ENCODE measurements around the gene TNFAIP3.

DNA sequence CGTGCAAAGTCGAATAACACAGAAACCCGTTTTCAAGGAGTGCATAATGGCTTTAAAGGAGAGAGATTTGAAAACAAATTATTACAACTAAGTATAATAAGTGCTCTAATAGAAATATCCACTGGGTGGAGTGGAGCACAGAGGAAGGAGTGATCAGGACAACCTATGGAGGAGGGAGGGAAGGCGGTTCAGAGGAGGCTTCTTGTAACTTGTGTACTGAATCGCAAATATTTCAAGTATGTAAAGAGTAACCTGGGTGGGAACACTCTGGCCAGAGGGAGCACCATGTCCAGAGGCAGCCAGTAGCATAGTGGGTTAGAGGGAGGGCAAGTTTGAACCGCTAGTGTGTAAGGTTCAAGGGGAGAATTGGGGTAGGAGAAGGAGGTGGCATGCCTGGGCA, 21.6 kb upstream of the TNFAIP3 start:
- TF ChIP-seq EZH2 (IDR thresholded peaks at IDR 0.05; ENCODE audit: borderline replicate concordance, low read depth, low read length, severe bottlenecking), result no peak
- TF ChIP-seq, protein P1, sequence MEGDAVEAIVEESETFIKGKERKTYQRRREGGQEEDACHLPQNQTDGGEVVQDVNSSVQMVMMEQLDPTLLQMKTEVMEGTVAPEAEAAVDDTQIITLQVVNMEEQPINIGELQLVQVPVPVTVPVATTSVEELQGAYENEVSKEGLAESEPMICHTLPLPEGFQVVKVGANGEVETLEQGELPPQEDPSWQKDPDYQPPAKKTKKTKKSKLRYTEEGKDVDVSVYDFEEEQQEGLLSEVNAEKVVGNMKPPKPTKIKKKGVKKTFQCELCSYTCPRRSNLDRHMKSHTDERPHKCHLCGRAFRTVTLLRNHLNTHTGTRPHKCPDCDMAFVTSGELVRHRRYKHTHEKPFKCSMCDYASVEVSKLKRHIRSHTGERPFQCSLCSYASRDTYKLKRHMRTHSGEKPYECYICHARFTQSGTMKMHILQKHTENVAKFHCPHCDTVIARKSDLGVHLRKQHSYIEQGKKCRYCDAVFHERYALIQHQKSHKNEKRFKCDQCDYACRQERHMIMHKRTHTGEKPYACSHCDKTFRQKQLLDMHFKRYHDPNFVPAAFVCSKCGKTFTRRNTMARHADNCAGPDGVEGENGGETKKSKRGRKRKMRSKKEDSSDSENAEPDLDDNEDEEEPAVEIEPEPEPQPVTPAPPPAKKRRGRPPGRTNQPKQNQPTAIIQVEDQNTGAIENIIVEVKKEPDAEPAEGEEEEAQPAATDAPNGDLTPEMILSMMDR (IDR thresholded peaks at IDR 0.05; ENCODE audit: borderline replicate concordance, extremely low read depth, low read length, poor library complexity, severe bottlenecking), result peak; percentile 13
